Caco-2 (cell line): ENCODE results near the gene MBD5. TPM values are rescaled to one million over a fixed set of nuclear protein-coding genes. Genes with fewer than 3 reads are reported as not detected.

Experiments used
- BruUV-seq: library from RNA; stranded (reverse); fragments of 400-500 nt; replicated peaks from 2 replicates; lab custom pipeline; 2021; lab: Mats Ljungman, UMichigan
- CTCF ChIA-PET: fragments of 300-600 bp; sonication (Branson Sonifier 250); formaldehyde crosslinking; loops from one replicate; lab custom pipeline; 2022; ENCODE audit warnings: antibody characterized with exemption; lab: Charles Lee
- POLR2A ChIA-PET: fragments of 300-600 bp; sonication (Branson Sonifier 250); formaldehyde crosslinking; loops from one replicate; lab custom pipeline; 2022; ENCODE audit warnings: antibody characterized with exemption; lab: Charles Lee
- DNase-seq, 2 experiments: peaks; one replicate each; pipeline versions ENCODE4 v3.0.0 to v3.0.0-alpha.2; 2020 to 2022
- H3K27me3 ChIP-seq: replicated peaks from 2 replicates; pipeline ENCODE4 v1.6.0; 2011; ENCODE audit warnings: low read length; ENCODE audit not compliant: control insufficient read depth, insufficient read depth
- H3K36me3 ChIP-seq: 2 replicates; pipeline ENCODE4 v1.5.1; 2011; ENCODE audit warnings: low read length; ENCODE audit not compliant: control insufficient read depth, insufficient read depth
- H3K4me1 ChIP-seq: fragments of 250-450 bp; sonication (Bioruptor Pico); 2 replicates; pipeline ENCODE4 v1.5.1; 2020; ENCODE audit warnings: mild to moderate bottlenecking
- H3K4me3 ChIP-seq: 2 replicates; pipeline ENCODE4 v1.5.1; 2011; ENCODE audit warnings: low read depth, mild to moderate bottlenecking, control low read depth, low read length
- H3K9me3 ChIP-seq: fragments of 250-450 bp; sonication (Bioruptor Pico); 2 replicates; pipeline ENCODE4 v1.5.1; 2020; ENCODE audit warnings: mild to moderate bottlenecking, moderate library complexity
- H3K27ac Mint-ChIP-seq: one replicate; pipeline ENCODE4 v1.8.0; 2022; ENCODE audit warnings: mixed read lengths; ENCODE audit not compliant: unreplicated experiment
- H3K27me3 Mint-ChIP-seq: one replicate; pipeline ENCODE4 v1.8.0; 2022; ENCODE audit warnings: mixed read lengths; ENCODE audit not compliant: insufficient read depth, unreplicated experiment
- H3K36me3 Mint-ChIP-seq: one replicate; pipeline ENCODE4 v1.8.0; 2022; ENCODE audit warnings: mild to moderate bottlenecking, mixed read lengths; ENCODE audit not compliant: insufficient read depth, unreplicated experiment
- H3K4me1 Mint-ChIP-seq: one replicate; pipeline ENCODE4 v1.8.0; 2022; ENCODE audit warnings: low read depth, mixed read lengths; ENCODE audit not compliant: unreplicated experiment
- H3K4me3 Mint-ChIP-seq: one replicate; pipeline ENCODE4 v1.8.0; 2022; ENCODE audit warnings: mild to moderate bottlenecking, moderate library complexity, mixed read lengths; ENCODE audit not compliant: unreplicated experiment
- H3K9me3 Mint-ChIP-seq: one replicate; pipeline ENCODE4 v1.8.0; 2022; ENCODE audit warnings: mixed read lengths; ENCODE audit not compliant: unreplicated experiment
- CTCF ChIP-seq, 2 experiments: fragments of 200-600 bp in 1 of 2; IDR thresholded peaks; 1 replicate in 1 of 2; 2 replicates in 1 of 2; pipeline versions ENCODE4 v1.5.1 to v1.8.0; 2011 to 2022; ENCODE audit warnings: antibody characterized with exemption in 1 of 2, control low read depth in 1 of 2, inconsistent platforms in 1 of 2, low read depth in 1 of 2, low read length in 1 of 2, mild to moderate bottlenecking in 1 of 2, moderate library complexity in 1 of 2; ENCODE audit not compliant: insufficient read depth in 1 of 2, severe bottlenecking in 1 of 2, unreplicated experiment in 1 of 2
- intact Hi-C: fragments of 100-400 bp; cut with micrococcal nuclease; formaldehyde crosslinking; loops from one replicate; pipeline ENCODE4 v1.10.0; 2022; ENCODE audit not compliant: unreplicated experiment
- total RNA-seq: library from RNA; stranded (reverse); gene quantifications from 2 replicates; pipeline ENCODE4 v1.2.3, GENCODE V29; 2022

MBD5 gene
- total RNA-seq, 1 experiment from 2014 or later: 23.7 TPM

GRCh38 chr2:148511883-148512282 is 491.0 kb downstream of the MBD5 start:
- no peaks in the 10 kb centered on the region for H3K9me3 Mint-ChIP-seq

DNA sequence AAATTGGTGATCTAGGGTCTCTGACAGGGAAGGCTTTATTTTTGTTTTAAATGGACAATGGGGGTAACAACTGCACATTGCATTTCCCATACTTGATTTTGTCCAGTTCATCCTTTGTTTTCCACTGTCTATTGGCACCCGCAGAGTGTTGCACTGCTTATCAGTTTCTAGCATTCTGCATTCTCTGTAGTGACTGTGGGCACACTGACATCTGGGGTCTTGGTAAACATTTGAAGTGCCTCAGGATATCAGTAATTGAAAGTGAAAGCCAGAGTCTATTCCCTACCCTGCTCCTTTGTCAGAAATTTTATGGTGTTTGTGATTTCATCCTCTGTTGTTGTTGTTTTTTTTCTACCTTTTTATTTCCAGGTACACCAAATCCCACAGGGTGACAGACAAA is 491.6 kb downstream of the MBD5 start:
- ChIA-PET POLR2A (no interaction called here), CTCF (no interaction called here)
- Mint-ChIP-seq H3K4me1 (no peaks in the 10 kb centered on the region), H3K36me3 (no peaks in the 10 kb centered on the region), H3K27ac (no peak overlapping the region), H3K9me3 (no peaks in the 10 kb centered on the region), H3K27me3 (no peaks in the 10 kb centered on the region), H3K4me3 (no peak overlapping the region)
- Histone ChIP-seq H3K36me3 (no peaks in the 10 kb centered on the region), H3K27me3 (no peaks in the 10 kb centered on the region), H3K4me1 (no peaks in the 10 kb centered on the region), H3K4me3 (no peak overlapping the region), H3K9me3 (no peaks in the 10 kb centered on the region)
- intact Hi-C loops: no loop called here
- TF ChIP-seq CTCF (IDR thresholded peaks at IDR 0.05; ENCODE audit: insufficient read depth in 1 of 2, low read depth in 1 of 2, low read length in 1 of 2, severe bottlenecking in 1 of 2, unreplicated experiment in 1 of 2): no peak
- no TSS peak for BruUV-seq
- no peak for DNase-seq

More at GRCh38 chr2:148511883-148512282, 491.0 kb downstream of the MBD5 start:
- ChIA-PET CTCF (no interaction called here), POLR2A (interaction anchor here (0.5 kb wide), 1 partner anchor 116 kb away, joined by 3 read pairs; no protein-coding TSS in a partner anchor)
- intact Hi-C loops: no loop called here
- Mint-ChIP-seq H3K4me3 (no peak overlapping the region), H3K27me3 (no peaks in the 10 kb centered on the region), H3K27ac (no peak overlapping the region), H3K4me1 (no peaks in the 10 kb centered on the region), H3K36me3 (no peaks in the 10 kb centered on the region)
- Histone ChIP-seq H3K27me3 (no peaks in the 10 kb centered on the region), H3K36me3 (no peaks in the 10 kb centered on the region), H3K4me1 (no peaks in the 10 kb centered on the region), H3K4me3 (no peak overlapping the region), H3K9me3 (no peaks in the 10 kb centered on the region)
- TF ChIP-seq CTCF (IDR thresholded peaks at IDR 0.05; ENCODE audit: insufficient read depth in 1 of 2, low read depth in 1 of 2, low read length in 1 of 2, severe bottlenecking in 1 of 2, unreplicated experiment in 1 of 2): no peak
- BruUV-seq: no TSS peak
- no peak for DNase-seq

GRCh38 chr2:148513427-148513826 is 492.5 kb downstream of the MBD5 start:
- no peaks in the 10 kb centered on the region for H3K4me1 Mint-ChIP-seq
- no peaks in the 10 kb centered on the region for H3K36me3 Mint-ChIP-seq
- POLR2A ChIA-PET: no interaction called here
- CTCF ChIA-PET: no interaction called here
- H3K9me3 Mint-ChIP-seq: no peaks in the 10 kb centered on the region
- intact Hi-C loops: no loop called here
- H3K36me3 ChIP-seq: no peaks in the 10 kb centered on the region
- no peak for DNase-seq
- no peak overlapping the region for H3K4me3 Mint-ChIP-seq
- H3K9me3 ChIP-seq: no peaks in the 10 kb centered on the region
- no peak overlapping the region for H3K4me3 ChIP-seq
- no peak for TF ChIP-seq CTCF (IDR thresholded peaks at IDR 0.05; ENCODE audit: insufficient read depth in 1 of 2, low read depth in 1 of 2, low read length in 1 of 2, severe bottlenecking in 1 of 2, unreplicated experiment in 1 of 2)
- no peaks in the 10 kb centered on the region for H3K27me3 ChIP-seq
- no TSS peak for BruUV-seq
- no peak overlapping the region for H3K27ac Mint-ChIP-seq
- H3K4me1 ChIP-seq: no peaks in the 10 kb centered on the region
- H3K27me3 Mint-ChIP-seq: no peaks in the 10 kb centered on the region
